GM19023 (cell line): Measurements from ENCODE around the gene NT5C3B.
"Not testable (repeated sequence)": the region's sequence is repeated elsewhere in the genome, so short reads cannot be mapped to it uniquely, and the experiment has no call there.

Source experiments
- ATAC-seq: cut with Tn5 transposase; IDR thresholded peaks from one replicate; pipeline ENCODE4 v1.9.1; 2021; ENCODE audit warnings: mild to moderate bottlenecking, moderate library complexity; ENCODE audit not compliant: unreplicated experiment

NT5C3B gene

DNA sequence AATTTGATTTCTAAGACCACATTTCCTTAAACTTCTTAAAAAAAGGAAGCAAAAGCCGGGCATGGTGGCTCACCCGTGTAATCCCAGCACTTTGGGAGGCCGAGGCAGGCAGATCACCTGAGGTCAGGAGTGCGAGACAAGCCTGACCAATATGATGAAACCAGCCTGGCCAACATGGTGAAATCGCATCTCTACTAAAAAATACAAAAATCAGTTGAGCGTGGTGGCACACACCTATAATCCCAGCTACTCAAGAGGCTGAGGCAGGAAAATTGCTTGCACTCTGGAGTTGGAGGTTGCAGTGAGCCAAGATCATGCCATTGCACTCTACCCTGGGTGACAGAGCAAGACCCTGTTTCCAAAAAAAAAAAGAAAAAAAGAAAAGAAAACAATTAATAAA, 4.7 kb upstream of the NT5C3B start:
- ATAC-seq = not testable (repeated sequence)

DNA sequence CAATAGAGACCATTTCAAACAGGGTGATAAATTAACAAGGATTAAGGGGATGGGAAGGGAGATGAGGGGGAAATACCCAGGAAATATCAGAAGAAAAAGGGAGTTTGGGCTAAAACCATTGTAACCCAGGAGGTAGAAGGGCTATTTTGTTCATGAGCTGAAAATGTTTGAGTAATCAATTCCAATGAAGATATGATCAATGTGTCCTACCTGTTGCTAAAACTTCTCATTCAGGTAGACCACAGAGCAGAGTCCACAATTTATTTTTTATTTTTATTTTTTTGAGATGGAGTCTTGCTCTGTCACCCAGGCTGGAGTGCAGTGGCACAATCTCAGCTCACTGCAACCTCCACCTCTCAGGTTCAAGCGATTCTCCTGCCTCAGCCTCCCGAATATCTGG, 3.4 kb upstream of the NT5C3B start:
- not testable (repeated sequence) for ATAC-seq

DNA sequence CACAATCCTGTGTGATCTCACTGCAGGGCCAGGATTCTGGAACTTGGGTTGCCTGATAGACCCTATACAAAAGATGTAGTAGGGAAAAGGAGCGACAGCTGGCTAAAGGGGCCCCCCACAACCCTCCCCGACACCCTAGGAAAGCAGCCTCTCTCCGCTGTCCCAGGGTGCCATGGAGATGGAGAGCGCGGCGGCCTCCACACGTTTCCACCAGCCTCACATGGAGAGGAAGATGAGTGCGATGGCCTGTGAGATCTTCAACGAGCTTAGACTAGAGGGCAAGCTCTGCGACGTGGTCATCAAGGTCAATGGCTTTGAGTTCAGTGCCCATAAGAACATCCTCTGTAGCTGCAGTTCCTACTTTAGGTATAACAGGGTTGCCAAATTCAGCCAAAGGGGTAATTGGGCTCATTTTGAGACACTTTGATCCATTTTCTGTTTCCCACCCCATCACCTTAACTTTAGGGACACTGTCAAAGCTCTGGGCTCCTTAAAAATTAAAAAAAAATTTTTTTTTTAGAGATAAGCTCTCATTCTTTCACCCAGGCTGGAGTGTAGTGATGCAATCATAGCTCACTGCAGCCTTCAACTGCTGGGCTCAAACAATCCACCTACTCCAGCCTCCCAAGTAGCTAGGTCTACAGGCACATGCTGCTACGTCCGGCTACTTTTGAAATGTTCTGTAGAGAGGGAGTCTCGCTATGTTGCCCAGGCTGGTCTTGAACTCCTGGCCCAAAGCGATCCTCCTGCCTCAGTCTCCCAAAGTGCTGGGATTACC, 1.9 kb upstream of the NT5C3B start, which contains the start of gene KLHL10:
KLHL10 (plus strand) TSS at position 65 of the 778 bp plus-strand sequence; CDS start at position 173, 108 bp downstream.
- ATAC-seq = no peak

GRCh38 chr17:41836550-41837196, 641 bp upstream of the NT5C3B start:
- no peak for ATAC-seq

- peak; percentile 29 for ATAC-seq
Observed at GRCh38 chr17:41835214-41835799, 725 bp downstream of the NT5C3B start.

- ATAC-seq = not testable (repeated sequence)
Observed at GRCh38 chr17:41829961-41830360, 6.1 kb downstream of the NT5C3B start.

DNA sequence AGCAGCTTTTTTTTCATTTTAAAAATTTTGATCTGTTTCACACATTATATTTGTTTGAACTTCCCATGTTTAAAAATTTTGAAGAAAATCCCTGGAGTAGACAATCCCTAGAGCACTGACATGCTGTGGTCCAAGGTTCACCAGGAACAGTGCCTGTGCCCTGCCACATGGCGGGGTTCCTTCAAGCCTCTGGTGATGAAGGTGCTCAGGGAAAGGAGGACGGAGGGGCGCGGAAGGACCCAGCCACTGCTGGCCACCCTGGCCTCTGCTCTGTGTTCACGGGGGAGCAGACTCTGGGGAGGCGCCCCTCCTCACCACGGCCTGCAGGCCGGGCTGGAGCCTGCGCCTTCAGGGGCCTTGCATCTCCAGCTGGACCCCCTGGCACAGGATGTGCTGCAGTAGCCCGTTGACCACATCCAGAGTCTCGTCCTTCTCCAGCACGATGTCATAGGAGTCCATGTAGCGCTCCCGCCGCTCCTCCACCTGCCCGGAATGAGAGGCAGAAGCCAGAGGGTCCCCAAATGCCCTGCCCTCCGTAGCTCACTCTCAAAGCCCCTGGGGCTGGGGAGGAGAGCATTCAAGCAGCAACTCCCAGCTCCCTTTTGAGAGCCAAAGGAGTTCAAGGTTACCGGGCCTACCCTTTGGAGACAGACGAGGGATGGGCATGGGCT, 10.7 kb downstream of the NT5C3B start:
- ATAC-seq = no peak

- ATAC-seq = no peak
Observed at GRCh38 chr17:41824086-41824485, 11.9 kb downstream of the NT5C3B start.

DNA sequence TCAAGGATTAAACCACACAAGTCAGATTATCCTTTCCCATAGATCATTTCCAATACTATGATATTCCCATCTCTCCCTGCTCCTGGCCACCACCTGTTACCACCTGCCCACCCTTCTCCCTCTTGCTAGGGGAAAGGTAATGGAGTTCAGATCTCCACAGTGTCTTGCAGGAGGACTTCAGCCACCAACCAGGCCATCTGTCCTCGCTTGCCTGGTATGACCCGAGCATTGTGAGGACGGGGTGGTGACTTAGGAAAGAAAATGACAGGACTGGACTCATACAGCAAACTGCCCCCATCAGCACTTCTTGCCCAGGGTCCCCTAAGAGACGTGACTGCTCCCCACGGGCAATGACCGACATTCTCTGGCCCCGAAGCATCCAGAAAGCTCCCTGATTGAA, 12.5 kb downstream of the NT5C3B start:
- ATAC-seq = no peak

- no peak for ATAC-seq
Observed at GRCh38 chr17:41823141-41823524, 12.9 kb downstream of the NT5C3B start.

DNA sequence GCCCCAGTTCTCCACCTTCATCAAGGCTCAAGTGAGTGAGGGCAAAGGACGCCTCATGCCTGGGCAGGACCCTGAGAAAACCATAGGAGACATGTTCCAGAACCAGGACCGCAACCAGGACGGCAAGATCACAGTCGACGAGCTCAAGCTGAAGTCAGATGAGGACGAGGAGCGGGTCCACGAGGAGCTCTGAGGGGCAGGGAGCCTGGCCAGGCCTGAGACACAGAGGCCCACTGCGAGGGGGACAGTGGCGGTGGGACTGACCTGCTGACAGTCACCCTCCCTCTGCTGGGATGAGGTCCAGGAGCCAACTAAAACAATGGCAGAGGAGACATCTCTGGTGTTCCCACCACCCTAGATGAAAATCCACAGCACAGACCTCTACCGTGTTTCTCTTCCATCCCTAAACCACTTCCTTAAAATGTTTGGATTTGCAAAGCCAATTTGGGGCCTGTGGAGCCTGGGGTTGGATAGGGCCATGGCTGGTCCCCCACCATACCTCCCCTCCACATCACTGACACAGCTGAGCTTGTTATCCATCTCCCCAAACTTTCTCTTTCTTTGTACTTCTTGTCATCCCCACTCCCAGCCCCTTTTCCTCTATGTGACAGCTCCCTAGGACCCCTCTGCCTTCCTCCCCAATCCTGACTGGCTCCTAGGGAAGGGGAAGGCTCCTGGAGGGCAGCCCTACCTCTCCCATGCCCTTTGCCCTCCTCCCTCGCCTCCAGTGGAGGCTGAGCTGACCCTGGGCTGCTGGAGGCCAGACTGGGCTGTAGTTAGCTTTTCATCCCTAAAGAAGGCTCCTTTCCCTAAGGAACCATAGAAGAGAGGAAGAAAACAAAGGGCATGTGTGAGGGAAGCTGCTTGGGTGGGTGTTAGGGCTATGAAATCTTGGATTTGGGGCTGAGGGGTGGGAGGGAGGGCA, 13.6 kb downstream of the NT5C3B start:
- ATAC-seq = no peak

DNA sequence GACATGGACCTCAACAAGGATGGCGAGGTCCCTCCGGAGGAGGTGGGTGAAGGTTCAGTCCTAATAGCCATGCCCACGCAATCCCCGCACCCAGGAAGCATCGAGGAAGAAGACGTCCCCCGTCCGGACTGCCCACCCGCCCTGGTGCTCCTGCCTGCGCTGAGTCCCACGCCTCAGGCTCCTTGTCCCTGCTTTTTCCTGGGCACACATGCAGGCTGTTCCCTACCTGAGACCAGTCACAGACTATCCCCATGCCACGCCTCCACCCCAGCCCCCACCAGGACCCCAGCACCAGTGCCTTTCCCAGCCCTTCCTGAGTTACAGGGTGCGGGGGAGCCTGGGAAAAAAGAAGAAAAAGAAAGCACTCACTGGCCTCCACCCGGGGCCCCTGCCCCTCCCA, 14.3 kb downstream of the NT5C3B start:
- ATAC-seq = no peak

DNA sequence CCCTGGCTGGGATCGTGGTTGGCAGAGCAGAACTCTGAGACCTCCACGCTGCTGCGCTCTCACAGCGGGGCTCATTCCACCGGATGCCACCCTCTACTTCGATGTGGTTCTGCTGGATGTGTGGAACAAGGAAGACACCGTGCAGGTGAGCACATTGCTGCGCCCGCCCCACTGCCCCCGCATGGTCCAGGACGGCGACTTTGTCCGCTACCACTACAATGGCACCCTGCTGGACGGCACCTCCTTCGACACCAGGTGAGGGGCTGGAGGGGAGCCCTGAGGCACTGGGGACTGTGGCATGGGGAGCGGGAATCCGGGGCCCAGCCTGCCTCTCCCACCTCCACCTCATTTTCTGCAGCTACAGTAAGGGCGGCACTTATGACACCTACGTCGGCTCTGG, 18.0 kb downstream of the NT5C3B start:
- no peak for ATAC-seq

DNA sequence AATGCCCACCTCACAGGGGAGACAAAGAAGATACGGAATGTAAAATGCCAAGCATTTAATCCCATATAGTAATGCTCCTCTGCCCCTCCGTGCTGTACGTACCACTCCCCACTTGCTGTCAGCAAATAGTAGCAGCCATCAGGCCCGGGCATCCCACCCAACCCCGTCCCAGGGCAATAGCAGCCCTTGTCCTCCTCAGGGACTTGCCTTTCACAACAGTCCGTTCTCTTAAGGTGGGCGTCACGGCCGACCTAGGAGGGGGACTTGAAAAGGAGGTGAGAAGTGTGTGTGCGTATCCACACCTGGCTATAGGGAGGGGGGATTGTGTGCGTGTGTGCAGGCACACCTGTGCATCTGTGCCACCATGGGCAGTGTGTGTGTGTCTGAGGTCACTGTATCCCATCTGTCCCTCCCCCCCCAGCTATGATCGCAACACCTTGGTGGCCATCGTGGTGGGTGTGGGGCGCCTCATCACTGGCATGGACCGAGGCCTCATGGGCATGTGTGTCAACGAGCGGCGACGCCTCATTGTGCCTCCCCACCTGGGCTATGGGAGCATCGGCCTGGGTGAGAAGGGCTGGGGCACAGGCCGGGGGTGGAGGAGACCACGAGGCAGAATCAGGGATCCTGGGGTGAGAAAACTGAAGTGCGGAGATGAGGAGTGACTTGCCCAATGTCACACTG, 19.3 kb downstream of the NT5C3B start:
- ATAC-seq = no peak

GRCh38 chr17:41814195-41814594, 21.8 kb downstream of the NT5C3B start:
- ATAC-seq = no peak

GRCh38 chr17:41813699-41814124, 22.3 kb downstream of the NT5C3B start:
- ATAC-seq = no peak

GRCh38 chr17:41813152-41813680, 22.8 kb downstream of the NT5C3B start:
- ATAC-seq = no peak

DNA sequence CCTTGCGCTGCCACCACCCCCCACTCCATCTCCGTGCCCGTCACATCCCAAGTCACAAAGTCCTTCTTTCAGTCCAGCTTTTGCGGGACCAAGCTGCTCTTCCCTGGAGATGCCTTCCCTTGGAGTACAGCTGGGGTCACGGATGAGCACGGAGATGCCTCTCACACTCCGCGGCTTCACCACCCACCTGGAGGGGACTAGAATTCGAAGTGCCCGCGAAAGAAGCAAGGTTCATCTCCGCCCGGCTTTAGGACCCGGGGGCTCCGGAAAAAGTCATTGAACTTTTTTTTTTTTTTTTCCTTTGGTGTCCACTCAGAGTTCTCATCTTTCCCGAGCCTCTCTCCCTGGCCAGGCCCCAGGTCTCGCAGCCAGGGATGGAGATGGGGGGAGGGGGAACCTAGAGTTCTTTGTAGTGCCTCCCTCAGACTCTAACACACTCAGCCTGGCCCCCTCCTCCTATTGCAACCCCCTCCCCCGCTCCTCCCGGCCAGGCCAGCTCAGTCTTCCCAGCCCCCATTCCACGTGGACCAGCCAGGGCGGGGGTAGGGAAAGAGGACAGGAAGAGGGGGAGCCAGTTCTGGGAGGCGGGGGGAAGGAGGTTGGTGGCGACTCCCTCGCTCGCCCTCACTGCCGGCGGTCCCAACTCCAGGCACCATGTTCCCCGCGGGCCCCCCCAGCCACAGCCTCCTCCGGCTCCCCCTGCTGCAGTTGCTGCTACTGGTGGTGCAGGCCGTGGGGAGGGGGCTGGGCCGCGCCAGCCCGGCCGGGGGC, 23.5 kb downstream of the NT5C3B start, which contains the start of gene FKBP10:
FKBP10 (plus strand) TSS at position 624 of the 771 bp plus-strand sequence; CDS start at position 655, 31 bp downstream.
- no peak for ATAC-seq
